Mucosa of descending colon (tissue), 3 donors: ENCODE measurements around the gene PRR23B. TPM values are rescaled to one million over a fixed set of nuclear protein-coding genes. Genes with fewer than 3 reads are reported as not detected.

Experiments used
- total RNA-seq, 3 donors: library from RNA; stranded (reverse); fragmentation: NEBNext Ultra II Directional in 2 of 3; extraction: Animal tissue kit (Norgen Biotek cat#: 25700) in 2 of 3; gene quantifications; one replicate each; pipeline versions ENCODE4 v1.2.1 to v1.2.4, GENCODE V29; 2021 to 2023
- donor health status: DM: no; HTN: no; CAD: no; lungs with moderate emphysema.
- donor health status: DM: no; HTN: no; CAD: no.
- donor health status: DM: no; HTN: yes; CAD: no.

PRR23B gene
- total RNA-seq, 3 donors from 2014 or later = not detected

Other genes starting within 250 kb of the PRR23B start
- 10 to 100 TPM; 44.3 to 57.9 (median 51.8) TPM for gene PIK3CB, start 186.0 kb downstream of the PRR23B start, total RNA-seq
- under 1 TPM in 1 of 3 donors, not detected in 2; 0.09 TPM for gene FOXL2, start 73.8 kb downstream of the PRR23B start, total RNA-seq
- under 1 TPM in 1 of 3 donors, not detected in 2; 0.17 TPM for gene FOXL2NB, start 73.7 kb downstream of the PRR23B start, total RNA-seq
- gene PRR23A, start 14.7 kb downstream of the PRR23B start, total RNA-seq = not detected
- not detected for gene PRR23C, start 24.0 kb upstream of the PRR23B start, total RNA-seq